ENCODE data around the gene ZNF699.

ZNF699 gene

GRCh38 chr19:9251236-9251635, 58.4 kb downstream of the ZNF699 start:
- DNase-seq: no peak

- DNase-seq: no peak
These were observed 59.0 kb downstream of the ZNF699 start, which contains the start of gene OR7E24 for GRCh38 chr19:9250630-9251029. TSS of gene OR7E24 (plus strand) at chr19:9250930. CDS start at chr19:9251044, 114 bp downstream.
